K562 (cell line): ENCODE results near the gene PPM1E. TPM values are rescaled to one million over a fixed set of nuclear protein-coding genes. Genes with fewer than 3 reads are reported as not detected.

ENCODE experiments used
- ATAC-seq: fragments of 200-7000 bp; cut with Tn5 transposase; 3 replicates; pipeline ENCODE4 v1.9.1; 2020; ENCODE audit warnings: moderate library complexity
- BruUV-seq: library from RNA; stranded (reverse); fragments of 400-500 nt; replicated peaks from 2 replicates; lab custom pipeline; 2021; lab: Mats Ljungman, UMichigan
- CTCF ChIA-PET: fragments of 300-600 bp; formaldehyde crosslinking; extraction: SDS; loops from one replicate; lab custom pipeline; 2021; ENCODE audit warnings: low intra/inter-chr PET ratio; lab: Yijun Ruan, JAX
- POLR2A ChIA-PET: fragments of 300-600, 350-650 bp; sonication (Branson Sonifier 250); formaldehyde crosslinking; extraction: SDS; loops from one replicate; lab custom pipeline; 2021; ENCODE audit warnings: antibody characterized with exemption, inconsistent platforms; lab: Yijun Ruan, JAX
- DNase-seq, 4 experiments: peaks; one replicate each; pipeline versions ENCODE4 v3.0.0 to v3.0.0-alpha.2; 2011 to 2018; ENCODE audit warnings: low spot score in 3 of 4, mixed read lengths in 3 of 4; ENCODE audit errors: extremely low read depth in 1 of 4
- FAIRE-seq: peaks from 2 replicates; lab custom pipeline; 2011; peaks lifted over from hg19 to GRCh38; lab: Jason Lieb, UNC
- H2AFZ ChIP-seq: 2 replicates; pipeline ENCODE4 v1.6.0; 2011; ENCODE audit warnings: low read depth, low read length, control low read depth, inconsistent platforms
- H3K27ac ChIP-seq: fragments of 200-600 bp; 3 replicates; pipeline ENCODE4 v1.8.0; 2011; ENCODE audit warnings: low read depth, mild to moderate bottlenecking, control low read depth, inconsistent platforms, low read length, moderate library complexity, mixed read lengths; ENCODE audit errors: extremely low read depth
- H3K27me3 ChIP-seq, 2 experiments: fragments of 300-600 bp in 1 of 2; 2 replicates in 1 of 2; 3 replicates in 1 of 2; pipeline versions ENCODE4 v1.6.0 to v1.8.0; 2011; ENCODE audit warnings: inconsistent platforms in 2 of 2, low read length in 2 of 2, mild to moderate bottlenecking in 1 of 2, mixed read lengths in 1 of 2, moderate library complexity in 1 of 2; ENCODE audit not compliant: control insufficient read depth in 2 of 2, insufficient read depth in 2 of 2
- H3K36me3 ChIP-seq: fragments of 300-600 bp; 3 replicates; pipeline ENCODE4 v1.8.0; 2011; ENCODE audit warnings: mild to moderate bottlenecking, low read length, inconsistent platforms; ENCODE audit not compliant: control insufficient read depth, insufficient read depth
- H3K4me1 ChIP-seq, 2 experiments: fragments of 200-600 bp in 1 of 2; replicated peaks in 1 of 2; 2 replicates in 1 of 2; 3 replicates in 1 of 2; pipeline versions ENCODE4 v1.5.1 to v1.8.0; 2011; ENCODE audit warnings: inconsistent platforms in 2 of 2, low read length in 2 of 2, mild to moderate bottlenecking in 1 of 2, mixed read lengths in 1 of 2, moderate library complexity in 1 of 2; ENCODE audit not compliant: control insufficient read depth in 2 of 2, insufficient read depth in 2 of 2
- H3K4me2 ChIP-seq: 2 replicates; pipeline ENCODE4 v1.6.1; 2011; ENCODE audit warnings: low read length, control low read depth, inconsistent platforms, mixed read lengths; ENCODE audit not compliant: insufficient read depth
- H3K4me3 ChIP-seq: fragments of 200-600 bp; sonication (generic), shearing (Covaris generic); 2 replicates; pipeline ENCODE4 v1.5.1; 2016; ENCODE audit warnings: control low read depth, inconsistent platforms
- H3K79me2 ChIP-seq: fragments of 200-600 bp; 3 replicates; pipeline ENCODE4 v1.8.0; 2011; ENCODE audit warnings: low read length, inconsistent platforms; ENCODE audit not compliant: control insufficient read depth, insufficient read depth
- H3K9ac ChIP-seq, 2 experiments: 2 replicates each; pipeline versions ENCODE4 v1.6.0 to v1.6.1; 2011; ENCODE audit warnings: low read depth in 2 of 2, low read length in 2 of 2, control low read depth in 1 of 2, inconsistent platforms in 1 of 2, mild to moderate bottlenecking in 1 of 2, mixed read lengths in 1 of 2; ENCODE audit not compliant: insufficient read depth in 1 of 2
- H3K9me1 ChIP-seq: one replicate; pipeline ENCODE4 v1.6.0; 2011; ENCODE audit warnings: inconsistent platforms, mild to moderate bottlenecking, low read length, moderate library complexity; ENCODE audit not compliant: control insufficient read depth, insufficient read depth
- H3K9me3 ChIP-seq: replicated peaks from 2 replicates; pipeline ENCODE4 v1.5.1; 2011; ENCODE audit warnings: low read depth, low read length, inconsistent platforms; ENCODE audit not compliant: control insufficient read depth, insufficient read depth
- H4K20me1 ChIP-seq: replicated peaks from 2 replicates; pipeline ENCODE4 v1.6.1; 2011; ENCODE audit warnings: low read length, inconsistent platforms, mixed read lengths; ENCODE audit not compliant: control insufficient read depth, insufficient read depth
- ESRRB ChIP-seq: fragments of 250-450 bp; sonication (Bioruptor Pico); IDR thresholded peaks from 2 replicates; pipeline ENCODE4 v1.5.0; 2020; ENCODE audit warnings: mild to moderate bottlenecking, moderate library complexity, borderline replicate concordance
- ZBTB11 ChIP-seq, 3 experiments: fragments of 200-800 bp in 1 of 3; fragments of 250-450 bp in 1 of 3; fragments of 450-650 bp in 1 of 3; sonication (Bioruptor Pico) in 1 of 3; sonication (Bioruptor generic) in 1 of 3; formaldehyde crosslinking in 1 of 3; IDR thresholded peaks; 2 replicates each; pipeline versions ENCODE4 v1.6.1 to v1.8.0; 2016 to 2022; ENCODE audit warnings: mild to moderate bottlenecking in 2 of 3, missing genetic modification characterization in 2 of 3, missing compliant biosample characterization in 1 of 3, moderate library complexity in 1 of 3
- WGBS: fragments of 100-300 bp; shearing (Covaris generic); methylation state at CpG from one replicate; pipeline ENCODE4 v1.1.6; 2016; ENCODE audit warnings: low coverage, mixed read lengths; ENCODE audit not compliant: insufficient coverage; ENCODE audit errors: missing lambda C conversion rate; 5-methylcytosine and 5-hydroxymethylcytosine counted together
- in situ Hi-C: fragments of 300-500 bp; cut with MboI; formaldehyde crosslinking; loops from 4 replicates; pipeline ENCODE4 v1.15.0; 2018; ENCODE audit warnings: inconsistent platforms, mixed read lengths
- intact Hi-C: fragments of 100-400 bp; cut with micrococcal nuclease; formaldehyde crosslinking; loops from 2 replicates; pipeline ENCODE4 v1.14.2; 2022
- polyA plus RNA-seq, 8 experiments: library from polyadenylated mRNA; depleted of rRNA in 4 of 8; stranded (reverse) in 5 of 8; unstranded in 3 of 8; fragments of >200 nt; fragmentation: Nextera tagmentation in 2 of 8; fragmentation: Illumina TruSeq in 1 of 8; extraction: Ambion mirVana in 2 of 8; extraction: Trizol in 1 of 8; gene quantifications; 2 replicates each; pipeline versions ENCODE4 v1.2.1 to v1.2.3, GENCODE V29; 2011 to 2014; ENCODE audit warnings: inconsistent platforms in 1 of 8, missing spikeins in 1 of 8
- total RNA-seq, 7 experiments: library from RNA; depleted of rRNA in 6 of 7; stranded (reverse); fragments of >200 nt in 6 of 7; fragmentation: Illumina TruSeq in 2 of 7; extraction: Trizol in 2 of 7; gene quantifications; 2 replicates each; pipeline versions ENCODE4 v1.2.1 to v1.2.3, GENCODE V29; 2011 to 2021; ENCODE audit warnings: low replicate concordance in 1 of 7

The PPM1E gene
- total and polyA plus RNA-seq, 9 of the 15 experiments (the other 6 are each of a cell fraction or from before 2014, with no cell fraction given): 1.0 to 5.7 (median 4.7) TPM

DNA sequence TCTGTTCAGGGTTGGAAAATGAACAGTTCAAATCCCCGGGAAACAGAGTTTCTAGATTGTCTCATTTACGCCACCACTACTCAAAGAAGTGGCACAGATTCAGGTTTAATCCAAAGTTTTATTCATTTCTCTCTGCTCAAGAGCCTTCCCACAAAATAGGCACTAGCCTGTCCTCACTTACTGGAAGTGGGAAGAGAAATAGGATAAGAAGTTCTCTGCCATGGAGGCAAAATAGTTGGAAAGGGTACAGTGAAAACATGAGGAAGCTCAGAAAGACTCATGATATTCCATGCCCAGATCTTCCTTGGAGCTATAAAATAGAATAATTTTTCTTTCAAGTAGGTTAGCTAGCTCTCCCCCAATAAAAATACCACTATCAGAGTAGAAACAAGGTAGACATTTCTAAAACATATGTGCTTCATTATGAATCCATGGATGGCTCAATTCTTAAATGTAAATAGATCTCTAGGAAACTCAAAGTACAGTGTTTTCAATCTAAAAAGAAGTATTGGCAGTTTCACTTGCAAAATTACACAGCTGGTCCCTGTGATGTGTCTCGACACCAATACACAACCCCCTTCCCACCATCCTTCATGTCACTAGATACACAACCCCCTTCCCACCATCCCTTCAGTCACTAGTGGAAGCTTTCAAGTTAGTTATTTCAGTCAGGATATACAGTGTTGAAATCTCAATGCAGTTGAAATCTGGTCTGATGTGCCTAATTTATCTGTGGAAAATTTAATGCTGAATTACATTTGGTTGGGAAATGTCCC lies 225.2 kb downstream of the PPM1E start:
- intact Hi-C loops (no loop called here), in situ Hi-C loops (no loop called here)
- no peaks in the 10 kb centered on the region for H3K79me2 ChIP-seq
- no peak overlapping the region for H3K9ac ChIP-seq
- H3K4me1 ChIP-seq: peaks cover 0 to 9% of the 10 kb centered on the region in 2 experiments; a peak in 3 of 5 replicates
- no peak for FAIRE-seq
- H3K27me3 ChIP-seq: no peaks in the 10 kb centered on the region
- 69% methylated on average over 3 of the region's 3 CpGs for WGBS
- H2AFZ ChIP-seq: no peak overlapping the region
- H3K4me2 ChIP-seq: no peak overlapping the region
- no peak for ATAC-seq
- H3K9me3 ChIP-seq: no peaks in the 10 kb centered on the region
- no peaks in the 10 kb centered on the region for H4K20me1 ChIP-seq
- no peak for DNase-seq
- TF ChIP-seq ESRRB (CRISPR knock-in tag) (no peak), ZBTB11 (CRISPR knock-in tag; IDR thresholded peaks at IDR 0.05) (peak in 1 of 3 experiments; percentile 76; a peak in 2 of 6 replicates)
- no peak overlapping the region for H3K4me3 ChIP-seq
- H3K36me3 ChIP-seq: no peaks in the 10 kb centered on the region
- no peaks in the 10 kb centered on the region for H3K9me1 ChIP-seq
- CTCF ChIA-PET: no interaction called here
- POLR2A ChIA-PET: interaction anchor here (0.6 kb wide), 2 partner anchors 807 to 1158 kb away, joined by 3 read pairs; no protein-coding TSS in a partner anchor
- BruUV-seq: no TSS peak
- no peak overlapping the region for H3K27ac ChIP-seq
